Measurements from ENCODE around the gene LBHD2.

The LBHD2 gene

DNA sequence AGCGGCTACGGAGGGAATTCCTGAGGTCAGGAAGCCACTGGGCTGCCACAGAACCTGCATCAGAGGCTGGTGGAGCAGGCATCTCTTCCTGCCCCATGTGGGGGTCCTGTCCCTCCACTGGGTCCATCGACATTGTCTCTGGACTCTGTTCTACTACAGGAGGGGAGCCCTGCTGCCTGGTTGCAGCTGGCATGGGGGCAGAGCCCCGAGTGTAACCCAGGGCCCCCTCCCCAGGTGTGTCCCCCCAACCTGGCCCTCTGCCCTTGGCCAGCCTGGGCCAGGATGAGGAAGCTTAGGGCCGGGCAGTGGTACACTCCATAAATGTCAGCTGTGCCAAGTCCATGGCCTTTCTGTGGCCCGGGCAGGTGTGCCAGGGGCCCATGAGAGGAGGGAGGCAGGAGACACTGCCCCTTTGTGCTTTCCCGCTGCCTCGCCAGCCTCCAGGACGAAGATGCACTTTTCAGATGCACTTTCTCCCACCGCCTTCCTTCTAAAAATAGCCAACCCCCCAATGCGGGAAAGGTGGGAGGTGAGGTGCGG is 6.5 kb downstream of the LBHD2 start:
- no peak for DNase-seq (ENCODE audit: low read depth, low spot score)

DNA sequence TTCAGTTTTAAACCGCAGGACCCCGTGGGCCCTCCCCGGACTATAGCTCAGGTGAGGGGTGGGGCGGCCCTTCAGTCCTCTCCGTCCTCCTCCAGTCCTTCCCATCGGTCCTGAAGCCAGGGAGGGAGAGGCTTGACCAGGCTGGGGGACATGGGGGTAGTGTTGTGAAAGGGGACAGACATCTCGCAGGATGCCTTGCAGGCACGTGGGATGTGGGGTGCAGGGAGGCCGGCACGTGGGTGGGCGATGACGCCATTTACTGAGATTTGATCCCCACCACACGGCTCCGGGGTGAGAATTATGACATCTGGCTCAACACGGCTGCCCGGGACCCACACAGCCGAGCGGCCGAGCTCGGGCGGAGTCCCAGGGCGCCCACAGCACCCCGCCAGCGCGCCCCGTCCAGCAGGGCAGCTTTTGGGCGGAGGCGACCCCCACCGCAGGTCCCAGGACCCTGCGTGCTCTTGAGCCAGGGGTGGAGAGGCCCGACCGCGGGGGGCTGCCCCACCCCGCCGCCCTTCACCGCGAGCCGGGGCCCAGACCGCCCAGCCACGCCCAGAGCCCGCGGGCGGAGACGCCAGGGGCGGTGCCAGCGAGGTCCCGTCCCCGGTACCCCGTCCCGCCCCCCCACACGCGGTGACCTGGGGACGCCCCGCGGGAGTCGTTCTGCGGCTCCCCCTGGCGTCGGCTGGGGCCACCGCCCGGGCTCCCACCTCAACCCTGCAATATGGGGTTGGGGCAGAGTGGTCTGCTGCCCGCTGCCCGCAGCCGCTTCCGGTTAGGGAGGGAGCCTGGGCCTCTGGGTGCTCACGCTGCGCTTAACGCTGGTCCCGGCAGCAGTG is 7.3 kb downstream of the LBHD2 start:
- DNase-seq (ENCODE audit: low read depth, low spot score): no peak

DNA sequence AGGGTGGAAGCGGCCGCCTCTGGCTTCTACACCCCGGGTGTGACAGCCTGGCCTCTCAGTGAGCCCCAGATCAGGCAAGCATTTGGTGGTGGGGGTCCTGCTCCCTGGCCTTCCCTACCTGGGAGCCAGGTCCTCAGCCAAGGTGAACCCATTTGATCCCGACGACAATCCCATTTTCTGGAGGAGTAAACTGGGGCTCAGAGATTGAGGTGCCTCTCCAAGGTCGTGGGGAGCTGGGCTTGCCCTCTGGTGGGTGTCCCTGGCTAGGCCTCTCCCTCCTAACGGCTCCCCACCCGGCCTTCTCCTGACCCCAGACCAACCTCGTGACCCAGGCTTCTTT is 7.8 kb downstream of the LBHD2 start:
- DNase-seq (ENCODE audit: low read depth, low spot score): no peak

DNA sequence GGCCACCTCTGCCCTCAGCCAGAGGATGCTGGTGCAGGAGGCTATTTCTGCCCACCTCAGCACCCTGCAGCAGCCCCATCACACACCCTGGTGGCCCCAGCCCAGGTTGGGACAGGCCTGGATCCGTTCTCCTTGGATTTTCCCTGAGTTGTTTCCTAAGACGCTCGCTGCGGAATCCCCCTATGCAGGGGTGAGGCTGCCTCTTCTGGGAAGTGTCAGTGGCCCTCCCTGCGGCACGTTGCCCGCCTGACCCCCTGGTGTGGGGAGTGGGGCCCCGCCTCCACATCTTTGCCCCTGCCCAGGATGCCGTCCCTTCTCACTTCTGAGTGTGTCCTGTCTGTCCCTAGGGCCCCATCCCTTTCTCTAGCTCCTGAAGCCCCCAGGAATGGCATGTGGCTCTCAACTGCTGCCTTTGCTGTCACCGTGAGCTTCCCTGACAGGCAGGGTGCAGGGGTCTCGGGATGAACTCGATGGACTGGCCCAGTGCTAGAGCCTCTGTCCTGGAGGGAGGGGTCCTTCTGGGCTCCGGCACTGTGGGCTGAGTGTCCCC is 9.9 kb downstream of the LBHD2 start:
- DNase-seq (ENCODE audit: low read depth, low spot score): no peak

DNA sequence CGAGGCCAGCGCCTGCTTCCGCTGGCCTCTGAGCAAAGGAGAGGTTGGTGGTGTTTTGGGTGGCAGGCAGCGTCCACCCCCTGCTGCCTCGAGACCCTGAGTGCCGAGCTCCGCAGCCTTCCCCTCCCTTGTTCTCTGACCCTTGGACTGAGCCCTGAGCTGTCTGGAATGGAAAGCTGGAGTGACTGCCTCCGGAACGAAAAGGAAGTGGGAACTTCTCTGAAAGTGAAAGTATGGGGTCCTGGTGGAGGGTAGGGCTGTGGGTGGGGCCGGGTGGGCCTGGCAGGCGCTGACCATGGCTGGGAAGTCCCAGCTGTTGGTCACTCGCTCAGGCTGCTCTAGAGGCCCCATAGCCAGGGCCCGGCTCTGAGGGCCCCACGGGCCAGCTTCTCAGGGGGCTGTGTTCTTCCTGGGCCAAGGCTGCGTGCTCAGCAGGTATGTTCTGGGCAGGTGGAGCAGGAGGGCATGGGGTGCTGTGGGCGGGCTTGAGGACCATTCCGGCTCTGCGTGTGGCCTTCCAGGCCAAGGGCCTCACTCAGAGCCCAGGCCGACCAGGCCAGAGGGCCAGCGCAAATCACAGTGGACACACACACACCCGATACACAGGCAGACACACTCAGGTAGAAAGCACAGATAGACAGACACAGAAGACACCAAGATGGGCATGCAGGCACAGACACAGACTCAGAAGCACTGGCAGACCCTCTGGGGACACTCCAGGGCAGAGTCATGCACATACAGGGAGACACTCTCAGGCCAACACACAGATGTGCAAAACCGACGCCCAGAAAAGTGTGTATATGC is 10.6 kb downstream of the LBHD2 start, which contains the start of gene EXOC3L4:
EXOC3L4 (plus strand) TSS at position 320 of the 804 bp plus-strand sequence. CDS start 5,495 bp downstream, outside the sequence.
- DNase-seq (ENCODE audit: low read depth, low spot score): no peak

DNA sequence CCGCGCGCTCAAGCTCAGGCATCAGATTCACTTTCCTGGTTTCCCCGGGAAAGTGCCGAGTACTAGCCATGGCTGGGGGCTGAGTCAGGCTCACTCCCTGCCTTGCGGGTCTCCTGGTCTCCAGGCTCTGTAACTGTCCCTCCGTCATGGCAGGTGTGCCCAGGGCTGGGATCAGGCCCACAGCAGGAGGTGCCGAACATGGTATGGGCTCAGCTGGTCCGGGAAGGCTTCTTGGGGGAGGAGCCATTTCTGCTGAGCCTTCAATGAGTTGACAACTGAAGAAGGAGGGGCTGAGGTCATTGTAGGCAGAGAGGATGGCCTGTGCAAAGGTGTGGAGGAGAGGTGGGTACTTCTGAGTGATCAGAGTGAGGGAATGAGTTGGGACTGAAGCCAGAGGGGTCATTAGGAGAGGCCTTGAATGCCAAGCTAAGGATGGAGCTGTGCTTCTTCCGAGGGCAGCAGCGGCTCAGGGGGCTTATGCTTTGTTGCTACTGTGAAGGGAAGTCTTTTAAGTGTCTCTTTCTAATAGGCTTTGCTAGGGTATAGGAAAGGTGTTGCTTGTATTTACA is 11.3 kb downstream of the LBHD2 start:
- DNase-seq (ENCODE audit: low read depth, low spot score): no peak

DNA sequence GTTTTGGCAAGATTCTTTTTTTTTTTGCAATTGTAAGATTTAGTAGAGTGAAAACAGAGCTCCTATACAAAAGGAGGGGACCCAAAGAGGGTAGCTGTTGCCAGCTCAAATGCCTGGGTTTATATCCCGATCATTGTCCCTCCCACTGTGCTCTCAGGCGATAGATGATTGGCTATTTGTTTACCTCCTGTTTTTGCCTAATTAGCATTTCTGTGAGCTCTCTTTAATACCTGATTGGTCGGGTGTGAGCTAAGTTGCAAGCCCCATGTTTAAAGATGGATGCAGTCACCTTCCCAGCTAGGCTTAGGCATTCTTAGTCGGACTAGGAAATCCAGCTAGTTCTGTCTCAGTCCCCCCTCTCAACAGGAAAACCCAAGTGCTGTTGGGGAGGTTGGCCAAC is 12.4 kb downstream of the LBHD2 start:
- DNase-seq (ENCODE audit: low read depth, low spot score): no peak

DNA sequence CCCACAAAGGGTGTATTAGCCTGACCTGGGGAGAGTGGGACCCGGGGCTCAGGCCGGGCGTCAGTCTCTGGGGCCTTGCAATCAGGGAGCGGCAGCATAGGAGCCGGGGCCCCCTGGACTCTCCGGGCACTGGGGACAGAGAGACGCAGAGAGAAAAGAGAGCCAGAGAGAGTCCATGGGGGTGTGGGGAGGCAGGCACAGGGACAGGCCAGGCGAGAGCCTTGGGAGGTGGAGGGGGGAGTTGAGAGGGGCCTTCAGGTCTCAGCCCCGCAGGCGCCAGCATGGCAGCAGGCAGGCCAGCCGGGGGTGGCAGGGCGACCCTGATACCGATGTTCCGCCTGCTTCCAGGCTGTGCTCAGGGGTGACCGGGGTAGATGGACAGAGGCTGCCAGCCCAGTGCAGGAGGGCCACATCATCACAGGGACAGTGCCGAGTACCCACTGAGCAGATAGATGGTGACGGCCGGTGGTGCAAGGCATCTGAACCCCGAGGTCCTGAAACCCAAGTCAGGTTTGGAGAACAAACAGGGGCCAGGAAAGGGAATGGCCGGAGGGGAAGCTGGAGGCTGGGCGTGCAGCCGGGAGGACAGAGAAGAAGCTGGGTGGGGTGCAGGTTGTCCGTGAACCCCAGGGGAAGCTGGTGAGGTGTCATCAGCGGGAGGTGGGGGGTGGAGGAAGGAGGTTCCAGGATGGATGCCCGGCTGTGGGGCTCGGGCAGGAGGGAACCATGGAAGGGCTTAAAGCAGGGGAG is 13.4 kb downstream of the LBHD2 start:
- no peak for DNase-seq (ENCODE audit: low read depth, low spot score)

DNA sequence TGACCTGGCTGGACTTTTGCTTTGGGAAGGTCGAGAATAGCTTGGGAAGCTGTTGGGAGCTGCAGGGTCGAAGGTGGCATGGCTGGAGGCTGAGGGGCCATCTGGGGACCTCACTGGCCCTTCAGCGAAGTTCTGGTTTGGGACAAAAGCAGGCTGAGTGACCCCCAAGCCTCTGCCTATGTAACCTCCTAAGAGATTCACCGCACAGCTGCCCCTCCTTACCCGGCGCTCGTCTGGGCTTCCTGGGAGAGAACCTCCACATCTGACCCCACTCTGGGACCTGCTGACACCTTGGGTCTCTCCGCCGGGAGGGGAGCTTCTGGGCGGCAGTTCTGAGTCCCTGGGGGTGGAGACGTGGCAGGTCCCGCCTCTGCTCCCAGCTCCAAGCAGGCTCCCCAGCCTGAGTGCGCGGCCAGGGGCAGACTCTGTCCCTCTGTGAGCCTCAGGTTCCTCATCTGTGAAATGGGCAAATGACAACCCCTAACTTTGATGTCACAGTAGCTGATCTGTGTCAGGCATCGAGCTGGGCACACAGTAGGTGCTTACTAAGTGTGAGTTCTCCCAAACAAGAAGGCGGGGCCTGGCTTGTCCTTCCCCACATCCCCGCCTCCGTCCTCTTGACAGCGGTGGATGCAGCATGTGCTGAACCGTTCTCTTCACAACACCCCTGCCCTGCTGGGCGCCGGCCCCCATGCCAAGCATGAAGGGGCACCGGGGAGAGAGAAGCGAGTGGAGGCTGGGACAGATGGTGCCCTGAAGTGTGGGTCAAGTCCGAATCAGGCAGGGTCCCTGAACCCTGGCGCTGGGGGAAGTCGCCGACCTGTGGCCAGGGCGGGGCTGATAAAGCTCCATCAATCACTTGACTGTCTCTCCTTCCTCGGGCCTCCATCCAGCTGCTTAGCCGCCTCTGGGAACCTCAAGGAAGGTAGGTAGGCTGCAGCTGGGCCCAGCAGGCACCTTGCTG is 14.3 kb downstream of the LBHD2 start:
- no peak for DNase-seq (ENCODE audit: low read depth, low spot score)

DNA sequence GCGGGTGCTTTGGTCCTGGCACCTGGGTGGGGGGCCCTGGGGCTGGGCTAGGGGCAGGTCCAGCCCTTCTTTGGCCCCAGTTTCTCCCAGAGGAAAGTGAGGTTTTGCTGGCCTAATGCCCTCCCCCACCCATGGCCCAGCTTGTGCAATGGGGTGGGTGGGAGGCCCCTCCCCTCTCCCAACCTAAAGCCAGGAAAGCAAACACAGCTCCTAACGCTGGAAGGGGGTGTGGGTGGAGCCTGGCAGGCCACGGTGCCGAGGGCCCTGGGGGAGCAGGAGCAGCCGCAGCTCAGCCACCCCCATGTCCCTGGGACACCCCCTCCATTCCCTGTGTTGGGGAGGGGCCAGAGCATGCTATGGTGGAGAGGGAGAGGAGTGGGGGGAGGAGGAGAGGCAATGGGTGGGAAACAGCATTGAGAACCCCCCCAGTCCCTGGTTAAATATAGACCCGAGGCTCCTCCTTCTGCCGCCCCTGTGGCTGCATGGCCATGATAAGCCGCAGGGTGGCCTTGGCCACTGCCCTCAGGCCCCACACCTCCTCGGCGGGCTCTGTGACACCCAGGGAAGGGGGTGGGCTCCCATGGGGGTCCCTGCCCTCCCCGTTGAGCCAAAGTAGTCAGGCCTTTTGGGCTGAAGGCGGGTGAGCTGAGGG is 15.2 kb downstream of the LBHD2 start:
- DNase-seq (ENCODE audit: low read depth, low spot score): no peak

DNA sequence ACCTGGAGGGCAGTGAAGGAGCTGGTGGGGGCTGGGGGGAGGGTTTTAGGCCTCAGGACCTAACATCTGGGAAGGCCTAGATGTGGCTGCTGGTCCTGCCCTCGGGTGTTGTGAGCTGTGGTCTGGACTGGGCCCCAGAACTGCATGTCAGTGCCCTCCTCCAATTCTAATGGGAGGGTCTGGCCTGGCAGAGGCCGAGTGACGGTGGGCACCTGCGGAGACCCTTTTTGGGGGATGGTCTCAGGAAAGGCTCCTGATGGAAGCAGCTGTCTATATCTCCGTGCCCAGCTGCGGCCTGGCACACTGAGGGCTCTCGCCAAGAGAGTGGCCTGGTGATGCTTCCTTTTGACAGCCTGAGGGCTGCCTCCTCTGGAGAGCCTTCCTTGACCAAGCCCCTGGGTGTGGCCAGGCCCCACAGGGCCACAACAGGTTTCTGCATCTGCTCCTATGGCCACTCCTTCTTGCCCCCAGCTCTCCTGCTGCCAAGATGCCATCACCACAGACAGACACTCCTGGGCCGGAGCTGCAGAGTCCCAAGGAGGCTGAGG is 15.8 kb downstream of the LBHD2 start:
- DNase-seq (ENCODE audit: low read depth, low spot score): no peak

DNA sequence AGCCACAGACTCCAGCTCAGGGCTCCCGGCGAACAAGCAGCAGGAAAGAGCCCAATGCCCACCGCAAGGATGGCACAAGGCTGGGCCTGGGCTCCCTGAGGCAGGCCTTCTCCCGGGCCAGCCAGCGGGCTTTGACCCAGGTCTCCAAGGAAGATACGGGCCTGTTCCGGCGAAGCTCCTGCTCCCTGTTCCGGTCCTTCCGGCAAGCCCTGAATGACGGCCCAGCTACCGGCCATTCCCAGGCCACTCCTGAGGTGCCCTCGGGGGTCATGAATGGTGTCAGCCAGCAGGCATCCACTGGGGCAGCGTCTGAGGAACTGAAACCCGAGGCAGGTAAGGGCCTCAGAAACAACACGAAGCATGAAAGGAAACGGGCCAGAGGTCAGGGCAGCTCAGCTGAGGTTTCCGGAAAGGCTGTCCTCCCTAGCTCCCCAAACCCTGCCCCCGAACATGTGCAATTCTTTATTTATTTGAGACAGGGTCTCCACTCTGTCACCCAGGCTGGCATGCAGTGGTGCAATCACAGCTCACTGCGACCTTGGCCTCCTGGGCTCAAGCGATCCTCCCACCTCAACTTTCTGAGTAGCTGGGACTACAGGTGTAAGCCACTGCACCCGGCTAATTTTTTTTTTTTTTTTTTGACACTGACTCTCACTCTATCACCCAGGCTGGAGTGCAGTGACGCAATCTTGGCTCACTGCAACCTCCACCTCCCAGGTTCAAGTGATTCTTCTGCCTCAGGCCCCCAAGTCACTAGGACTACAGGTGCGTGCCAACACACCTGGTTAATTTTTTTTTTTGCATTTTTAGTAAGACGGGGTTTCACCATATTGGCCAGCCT is 16.5 kb downstream of the LBHD2 start:
- DNase-seq (ENCODE audit: low read depth, low spot score): no peak

DNA sequence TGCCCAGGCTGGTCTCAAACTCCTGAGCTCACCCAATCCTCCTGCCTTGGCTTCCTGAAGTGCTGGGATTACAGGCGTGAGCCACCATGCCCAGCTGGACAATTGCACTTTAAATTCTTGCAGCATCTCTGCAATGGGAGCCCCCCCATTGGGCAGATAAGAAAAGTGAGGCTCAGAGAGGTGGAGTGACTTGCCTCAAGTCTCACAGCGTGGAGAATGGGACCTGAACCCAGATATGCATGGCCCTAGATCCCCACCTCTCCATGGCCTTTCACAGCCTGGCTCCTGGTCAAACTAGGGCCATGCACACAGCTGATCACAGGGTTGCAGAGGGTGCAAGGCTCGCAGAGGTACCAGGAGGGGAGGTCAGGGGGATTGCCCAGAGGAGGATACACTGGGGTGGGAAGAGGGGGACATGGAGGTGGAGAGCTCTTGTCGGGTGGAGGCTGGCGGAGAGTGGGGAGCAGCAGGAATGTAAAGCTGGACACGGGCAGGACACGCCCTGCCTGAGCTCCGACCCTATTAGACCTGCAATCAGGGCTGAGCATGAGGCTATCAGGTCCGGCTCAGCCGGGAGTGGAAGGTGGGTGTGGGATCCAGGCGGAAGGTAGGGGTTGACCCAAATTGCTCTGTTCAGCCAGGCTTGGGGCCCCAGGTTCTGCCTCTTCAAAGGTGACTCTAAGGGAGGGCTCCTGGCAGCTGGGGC is 17.4 kb downstream of the LBHD2 start:
- DNase-seq (ENCODE audit: low read depth, low spot score): no peak

DNA sequence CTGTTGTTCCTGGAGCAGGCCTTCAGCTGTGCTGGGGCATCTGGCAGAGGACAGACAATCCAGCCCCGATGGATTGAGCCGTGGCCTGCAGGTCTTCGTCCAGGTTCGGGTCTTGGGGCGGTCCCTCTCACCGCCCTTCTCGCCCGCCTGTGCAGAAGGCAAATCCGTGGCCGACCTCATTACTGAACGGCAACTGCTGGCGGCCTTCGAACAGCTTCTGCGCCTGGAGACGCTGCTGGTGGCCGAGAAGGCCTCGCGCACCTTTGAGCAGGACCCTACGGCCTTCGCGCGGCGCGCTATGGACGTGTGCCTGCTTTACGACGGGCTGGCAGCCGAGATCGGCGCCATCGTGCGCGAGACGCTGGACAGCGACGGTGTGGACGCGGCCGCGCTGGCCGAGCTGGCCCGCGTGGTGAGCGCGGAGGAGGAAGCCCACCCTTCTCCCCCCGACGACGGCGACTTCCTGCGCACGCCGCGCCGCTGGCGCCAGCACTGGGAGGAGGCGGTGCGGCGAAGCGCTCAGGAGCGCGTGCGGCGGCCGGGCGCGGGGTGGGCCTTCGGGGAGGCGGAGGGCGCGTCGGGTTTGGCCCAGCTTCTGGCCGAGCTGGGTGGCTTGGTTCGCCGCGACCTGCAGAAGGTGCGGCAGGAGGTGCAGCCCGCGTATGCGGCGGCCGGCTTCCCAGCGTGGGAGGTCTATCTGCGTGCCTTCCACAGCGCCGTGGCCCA is 18.1 kb downstream of the LBHD2 start:
- DNase-seq (ENCODE audit: low read depth, low spot score): no peak

DNA sequence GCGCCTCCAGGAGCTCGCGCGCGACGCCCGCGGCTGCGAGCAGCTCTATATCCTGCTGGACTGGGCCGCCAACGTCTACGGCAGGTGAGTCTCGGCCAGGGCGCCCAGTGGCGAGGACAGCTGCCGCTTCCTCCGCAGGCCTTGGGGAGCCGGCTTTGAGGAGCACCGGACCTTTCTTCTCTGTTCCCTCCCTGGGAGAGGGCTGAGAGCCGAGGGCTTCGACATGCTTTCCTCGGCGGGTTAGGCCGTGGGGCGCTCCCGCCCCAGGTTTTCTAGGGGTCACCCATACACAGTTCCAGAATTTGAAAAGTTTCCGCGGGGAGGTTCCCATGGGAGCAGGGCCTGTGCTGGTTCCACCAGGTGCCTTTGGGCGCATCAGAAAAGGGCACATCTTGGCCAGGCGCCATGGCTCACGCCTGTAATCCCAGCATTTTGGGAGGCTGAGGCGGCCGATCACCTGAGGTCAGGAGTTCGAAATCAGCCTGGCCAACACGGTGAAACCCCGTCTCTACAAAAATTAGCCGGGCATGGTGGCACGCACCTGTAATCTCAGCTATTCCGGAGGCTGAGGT is 18.8 kb downstream of the LBHD2 start:
- no peak for DNase-seq (ENCODE audit: low read depth, low spot score)

DNA sequence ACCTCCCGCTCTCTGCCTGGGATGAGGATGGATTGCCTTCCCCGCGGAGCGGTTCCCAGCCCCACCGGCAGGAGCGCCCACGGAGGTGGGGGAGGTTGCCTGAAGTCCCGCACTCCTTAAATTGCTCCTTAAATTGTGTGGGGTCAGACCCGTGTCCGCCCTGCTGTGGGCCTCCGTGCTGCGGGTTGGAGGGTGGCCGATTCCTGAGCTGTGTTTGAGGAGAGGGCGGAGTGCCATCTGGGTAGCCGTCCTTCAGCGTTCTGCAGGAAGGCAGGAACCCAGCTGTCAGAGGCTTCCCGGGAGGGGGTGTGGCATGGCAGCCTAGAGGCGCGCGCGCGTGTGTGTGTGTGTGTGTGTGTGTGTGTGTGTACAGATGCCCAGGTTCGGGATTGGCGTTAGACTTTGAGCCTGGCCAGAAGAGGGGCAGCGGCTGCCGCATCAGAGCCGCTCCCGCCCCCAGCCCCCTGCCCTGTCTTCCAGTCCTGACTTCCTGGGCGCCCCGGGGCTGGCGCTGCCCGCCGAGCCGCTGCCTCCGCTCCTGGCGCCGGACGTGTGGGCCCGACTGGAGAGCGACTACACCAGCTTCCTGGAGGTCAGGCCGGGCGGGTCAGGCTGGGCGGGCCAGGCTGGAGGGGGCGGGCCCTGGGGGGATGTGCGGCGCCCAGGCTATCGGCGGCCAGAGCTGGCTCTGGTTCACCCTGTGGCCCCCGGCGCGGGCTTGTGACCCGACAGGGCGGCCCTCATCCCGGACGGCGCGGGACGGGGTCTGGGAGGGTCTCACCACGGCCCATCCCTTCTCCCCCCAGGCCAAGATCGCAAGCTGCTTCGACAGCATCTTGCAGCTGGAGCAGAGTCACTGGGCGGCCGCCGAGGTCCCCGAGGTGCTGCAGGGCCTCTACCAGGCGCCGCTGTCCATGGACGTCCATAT is 19.7 kb downstream of the LBHD2 start:
- no peak for DNase-seq (ENCODE audit: low read depth, low spot score)
